Activated CD8-positive, alpha-beta memory T cell treated with anti-CD3 and anti-CD28 coated beads, Interleukin-2, amount 50 U/mL, for 48 hours (primary cell): ENCODE data around the gene RTN4RL2.

ENCODE experiments used
- DNase-seq: peaks from one replicate; pipeline ENCODE4 v3.0.0-alpha.2; 2020

The RTN4RL2 gene

GRCh38 chr11:57481915-57482781, 21.8 kb downstream of the RTN4RL2 start:
- no peak for DNase-seq

- peak; percentile 88 for DNase-seq
Observed at GRCh38 chr11:57482782-57483561, 22.6 kb downstream of the RTN4RL2 start.

GRCh38 chr11:57483562-57483918, 23.2 kb downstream of the RTN4RL2 start:
- DNase-seq = no peak

- DNase-seq = no peak
Observed at GRCh38 chr11:57484141-57484710, 23.9 kb downstream of the RTN4RL2 start.

GRCh38 chr11:57485217-57485990, 25.1 kb downstream of the RTN4RL2 start:
- DNase-seq = no peak

GRCh38 chr11:57487021-57487778, 26.9 kb downstream of the RTN4RL2 start:
- no peak for DNase-seq

- no peak for DNase-seq
Observed at GRCh38 chr11:57487920-57488659, 27.8 kb downstream of the RTN4RL2 start.

GRCh38 chr11:57490456-57491248, 30.3 kb downstream of the RTN4RL2 start:
- no peak for DNase-seq

GRCh38 chr11:57491371-57492061, 31.2 kb downstream of the RTN4RL2 start:
- peak; percentile 85 for DNase-seq

- peak; percentile 88 for DNase-seq
Observed at GRCh38 chr11:57493507-57494503, 33.5 kb downstream of the RTN4RL2 start.

GRCh38 chr11:57496109-57496820, 35.9 kb downstream of the RTN4RL2 start:
- no peak for DNase-seq

GRCh38 chr11:57497303-57498247, 37.2 kb downstream of the RTN4RL2 start:
- no peak for DNase-seq

- no peak for DNase-seq
Observed at GRCh38 chr11:57498540-57498939, 38.2 kb downstream of the RTN4RL2 start.

- DNase-seq = peak; percentile 79
Observed at GRCh38 chr11:57499413-57499982, 39.2 kb downstream of the RTN4RL2 start.

GRCh38 chr11:57499983-57500461, 39.7 kb downstream of the RTN4RL2 start:
- no peak for DNase-seq

GRCh38 chr11:57500515-57500914, 40.2 kb downstream of the RTN4RL2 start:
- DNase-seq = no peak
